ENCODE data around the gene HERC3.

Gene HERC3

GRCh38 chr4:88751258-88752075, 159.2 kb downstream of the HERC3 start:
- H3K4me3 ChIP-seq (ENCODE audit: control insufficient read depth, low read depth, low read length), result no peak overlapping the region
- no peak for TF ChIP-seq CTCF (IDR thresholded peaks at IDR 0.05; ENCODE audit: control insufficient read depth, insufficient read depth, low read depth, low read length, missing control alignments)
- DNase-seq (ENCODE audit: low read depth), result no peak

- H3K4me3 ChIP-seq (ENCODE audit: control insufficient read depth, low read depth, low read length), result no peak overlapping the region
- no peak for TF ChIP-seq CTCF (IDR thresholded peaks at IDR 0.05; ENCODE audit: control insufficient read depth, insufficient read depth, low read depth, low read length, missing control alignments)
- DNase-seq (ENCODE audit: low read depth), result no peak
Measured at GRCh38 chr4:88752076-88752463, 159.8 kb downstream of the HERC3 start.

- DNase-seq (ENCODE audit: low read depth), result no peak
- no peak overlapping the region for H3K4me3 ChIP-seq (ENCODE audit: control insufficient read depth, low read depth, low read length)
- no peak for TF ChIP-seq CTCF (IDR thresholded peaks at IDR 0.05; ENCODE audit: control insufficient read depth, insufficient read depth, low read depth, low read length, missing control alignments)
Measured at GRCh38 chr4:88752754-88753153, 160.5 kb downstream of the HERC3 start.

GRCh38 chr4:88753658-88754571, 161.6 kb downstream of the HERC3 start:
- no peak for TF ChIP-seq CTCF (IDR thresholded peaks at IDR 0.05; ENCODE audit: control insufficient read depth, insufficient read depth, low read depth, low read length, missing control alignments)
- H3K4me3 ChIP-seq (ENCODE audit: control insufficient read depth, low read depth, low read length), result no peak overlapping the region
- DNase-seq (ENCODE audit: low read depth), result no peak

- no peak overlapping the region for H3K4me3 ChIP-seq (ENCODE audit: control insufficient read depth, low read depth, low read length)
- DNase-seq (ENCODE audit: low read depth), result no peak
- TF ChIP-seq CTCF (IDR thresholded peaks at IDR 0.05; ENCODE audit: control insufficient read depth, insufficient read depth, low read depth, low read length, missing control alignments), result no peak
Measured at GRCh38 chr4:88754796-88755195, 162.5 kb downstream of the HERC3 start.

GRCh38 chr4:88755454-88755853, 163.2 kb downstream of the HERC3 start:
- no peak for DNase-seq (ENCODE audit: low read depth)
- H3K4me3 ChIP-seq (ENCODE audit: control insufficient read depth, low read depth, low read length), result no peak overlapping the region
- no peak for TF ChIP-seq CTCF (IDR thresholded peaks at IDR 0.05; ENCODE audit: control insufficient read depth, insufficient read depth, low read depth, low read length, missing control alignments)

All from AG09309 (cell line).